ENCODE results near the gene ANKRD63.

- no peak for TF ChIP-seq CTCF (IDR thresholded peaks at IDR 0.05; ENCODE audit: borderline replicate concordance, extremely low read depth, low read length, poor library complexity, severe bottlenecking)
- TF ChIP-seq EZH2 (IDR thresholded peaks at IDR 0.05; ENCODE audit: borderline replicate concordance, low read depth, low read length, severe bottlenecking), result no peak
These were observed 44.6 kb upstream of the ANKRD63 start for GRCh38 chr15:40327457-40327856.
